ENCODE results near the gene PCBD2. TPM values are rescaled to one million over a fixed set of nuclear protein-coding genes. Genes with fewer than 3 reads are reported as not detected.
"Not testable (repeated sequence)": the region's sequence is repeated elsewhere in the genome, so short reads cannot be mapped to it uniquely, and the experiment has no call there.

The PCBD2 gene
- 10 to 100 TPM in 1 of 2 experiments, 1 to 10 TPM in 1; 9.6 to 10.5 TPM for total RNA-seq

DNA sequence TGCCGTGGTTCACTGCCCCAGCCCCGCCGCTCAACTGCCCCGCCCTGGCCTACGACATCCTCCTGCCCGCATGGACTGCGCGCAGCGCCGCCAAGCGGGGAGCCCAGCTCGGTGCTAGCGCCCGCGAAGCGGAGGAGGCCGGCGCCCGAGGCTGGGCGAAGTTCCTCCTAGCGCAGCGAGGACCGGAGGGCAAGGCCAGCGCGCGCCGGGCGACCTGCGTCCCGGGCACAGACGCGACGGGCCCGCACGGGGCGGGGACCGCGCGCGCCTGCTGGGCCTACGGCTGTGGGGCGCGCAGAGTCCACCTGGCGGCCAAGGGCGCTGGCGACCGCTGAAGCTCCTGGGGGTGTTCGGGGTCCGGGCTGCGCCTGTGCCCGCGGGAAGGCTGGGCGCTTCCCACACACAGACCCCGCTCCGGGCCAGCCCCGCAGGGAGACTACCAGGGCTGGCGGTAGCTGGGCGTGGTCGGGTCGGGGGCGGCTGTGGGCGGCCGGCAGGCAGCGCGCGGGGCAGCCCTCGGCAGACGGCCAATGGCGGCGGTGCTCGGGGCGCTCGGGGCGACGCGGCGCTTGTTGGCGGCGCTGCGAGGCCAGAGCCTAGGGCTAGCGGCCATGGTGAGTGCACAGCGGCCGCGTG, at the start of gene PCBD2:
Gene PCBD2, plus strand, starts transcription at position 522 of the 636 bp plus-strand sequence. Its CDS starts 9 bp downstream, at position 531.
- Mint-ChIP-seq H3K4me3 (peak within 1 kb of the TSS; percentile 98), H3K27ac (peak within 1 kb of the TSS; percentile 99), H3K36me3 (ENCODE audit: low read depth) (peaks cover 6% of the 10 kb centered on the region), H3K9me3 (no peaks in the 10 kb centered on the region), H3K27me3 (ENCODE audit: low read depth) (no peaks in the 10 kb centered on the region), H3K4me1 (ENCODE audit: low read depth) (peaks cover 17% of the 10 kb centered on the region)
- intact Hi-C loops (cut with micrococcal nuclease), result loop anchor here (1.0 to 10.0 kb wide), 16 partner anchors 16 to 727 kb away; partner anchors contain the start of genes C5orf24, CAMLG, DDX46 and JADE2
- CTCF ChIA-PET, result interaction anchor here (0.6 to 3.1 kb wide), 27 partner anchors 9 to 755 kb away, joined by 3 to 16 read pairs (median 5); partner anchors contain the start of genes C5orf24, CAMLG, DDX46 and TXNDC15
- peak; percentile 95 for DNase-seq

GRCh38 chr5:134856465-134856864, 48.5 kb upstream of the PCBD2 start:
- Mint-ChIP-seq H3K36me3 (ENCODE audit: low read depth) (peaks cover 20% of the 10 kb centered on the region), H3K4me1 (ENCODE audit: low read depth) (peaks cover 10% of the 10 kb centered on the region)
- intact Hi-C loops (cut with micrococcal nuclease); H3K27ac Mint-ChIP-seq; CTCF ChIA-PET; DNase-seq; H3K9me3 Mint-ChIP-seq; H3K27me3 Mint-ChIP-seq (ENCODE audit: low read depth); H3K4me3 Mint-ChIP-seq: not testable (repeated sequence)

- Mint-ChIP-seq H3K4me1 (ENCODE audit: low read depth) (peaks cover 5% of the 10 kb centered on the region), H3K9me3 (no peaks in the 10 kb centered on the region), H3K27me3 (ENCODE audit: low read depth) (no peaks in the 10 kb centered on the region), H3K36me3 (ENCODE audit: low read depth) (peaks cover 17% of the 10 kb centered on the region), H3K27ac (no peak overlapping the region), H3K4me3 (no peak overlapping the region)
- DNase-seq, result no peak
- intact Hi-C loops (cut with micrococcal nuclease), result no loop called here
- CTCF ChIA-PET, result interaction anchor here (0.6 to 1.0 kb wide), 2 partner anchors 8 to 23 kb away, joined by 4 read pairs; no protein-coding TSS in a partner anchor
Measured at GRCh38 chr5:134857401-134857800, 47.5 kb upstream of the PCBD2 start.

GRCh38 chr5:134864707-134865106, 40.2 kb upstream of the PCBD2 start:
- no peaks in the 10 kb centered on the region for H3K9me3 Mint-ChIP-seq
- no peaks in the 10 kb centered on the region for H3K27me3 Mint-ChIP-seq (ENCODE audit: low read depth)
- H3K27ac Mint-ChIP-seq, result no peak overlapping the region
- H3K4me3 Mint-ChIP-seq, result no peak overlapping the region
- H3K4me1 Mint-ChIP-seq (ENCODE audit: low read depth), result no peaks in the 10 kb centered on the region
- no peak for DNase-seq
- H3K36me3 Mint-ChIP-seq (ENCODE audit: low read depth), result peaks cover 1% of the 10 kb centered on the region
- CTCF ChIA-PET, result interaction anchor here (1.1 to 2.3 kb wide), 2 partner anchors 10 to 40 kb away, joined by 3 to 6 read pairs; partner anchors contain the start of gene PCBD2
- intact Hi-C loops (cut with micrococcal nuclease), result no loop called here

DNA sequence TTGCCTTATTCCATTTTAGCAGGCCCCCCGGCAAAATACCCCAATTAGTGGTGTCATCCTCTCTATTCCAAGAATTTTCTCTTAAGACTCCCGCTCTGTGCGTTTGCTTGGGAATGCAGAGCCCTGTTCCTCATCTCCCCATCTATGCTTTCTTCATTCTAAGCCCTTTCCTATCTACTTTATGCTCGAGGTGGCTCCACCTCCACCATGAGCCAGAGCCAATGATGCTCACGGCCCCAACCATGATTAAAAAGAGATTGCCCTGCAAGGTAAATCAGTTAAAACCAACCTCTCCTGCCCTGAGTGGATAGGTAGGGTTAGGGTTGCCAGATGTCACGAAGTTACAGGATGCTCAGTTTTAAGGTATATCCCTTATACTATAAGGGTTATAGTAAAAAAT, 31.4 kb upstream of the PCBD2 start:
- no peaks in the 10 kb centered on the region for H3K27me3 Mint-ChIP-seq (ENCODE audit: low read depth)
- H3K36me3 Mint-ChIP-seq (ENCODE audit: low read depth), result peaks cover 3% of the 10 kb centered on the region
- H3K4me3 Mint-ChIP-seq, result peak overlapping the region; percentile 13
- H3K4me1 Mint-ChIP-seq (ENCODE audit: low read depth), result peaks cover 27% of the 10 kb centered on the region
- H3K9me3 Mint-ChIP-seq, result no peaks in the 10 kb centered on the region
- CTCF ChIA-PET, result interaction anchor here (0.7 to 3.2 kb wide), 5 partner anchors 19 to 31 kb away, joined by 3 to 16 read pairs (median 4); partner anchors contain the start of gene PCBD2
- DNase-seq, result peak; percentile 50
- peak overlapping the region; percentile 92 for H3K27ac Mint-ChIP-seq
- intact Hi-C loops (cut with micrococcal nuclease), result loop anchor here (1.0 kb wide), 1 partner anchor 135 kb away; the partner anchor contains the start of gene CAMLG

DNA sequence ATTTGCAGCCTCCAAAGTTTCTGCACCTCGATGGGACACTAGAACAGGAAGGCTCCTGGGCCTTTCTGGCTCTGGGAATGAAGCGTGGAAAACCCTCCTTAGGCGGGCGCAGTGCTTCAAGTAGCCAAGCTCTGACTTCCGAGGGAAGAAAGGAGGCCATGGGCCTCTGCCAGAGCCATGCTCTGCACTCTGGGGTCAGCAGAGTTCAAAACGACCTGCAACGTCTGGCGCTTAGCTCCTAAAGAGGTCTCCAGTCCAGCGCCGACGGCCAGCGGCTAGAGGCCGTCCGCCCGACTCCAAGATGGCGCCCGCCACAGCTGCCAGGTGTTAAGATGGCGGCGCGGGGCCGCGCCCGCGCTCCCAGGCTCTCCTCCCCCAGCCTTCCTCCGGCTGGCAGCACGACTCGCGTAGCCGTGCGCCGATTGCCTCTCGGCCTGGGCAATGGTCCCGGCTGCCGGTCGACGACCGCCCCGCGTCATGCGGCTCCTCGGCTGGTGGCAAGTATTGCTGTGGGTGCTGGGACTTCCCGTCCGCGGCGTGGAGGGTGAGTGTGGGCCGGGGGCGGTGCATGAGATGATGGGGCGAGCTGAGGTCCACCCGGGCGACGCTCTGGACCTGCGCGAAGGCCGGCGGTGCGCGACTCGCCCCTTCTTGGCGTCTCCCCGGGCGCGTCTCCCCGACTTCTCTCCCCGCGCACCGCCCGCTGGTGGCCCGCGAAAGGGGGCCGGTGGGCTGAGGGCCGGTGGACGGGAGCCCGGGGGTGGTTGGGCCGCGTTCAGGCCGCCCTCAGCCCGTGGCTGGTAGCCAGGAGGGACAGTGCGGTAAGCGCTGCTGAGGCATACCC, 30.7 kb upstream of the PCBD2 start, which contains the start of gene TXNDC15:
Gene TXNDC15, plus strand, starts transcription at position 385 of the 844 bp plus-strand sequence. Its CDS starts 57 bp downstream, at position 442.
- Mint-ChIP-seq H3K27me3 (ENCODE audit: low read depth) (no peaks in the 10 kb centered on the region), H3K4me3 (peak within 1 kb of the TSS; percentile 89), H3K4me1 (ENCODE audit: low read depth) (peaks cover 30% of the 10 kb centered on the region), H3K9me3 (no peaks in the 10 kb centered on the region), H3K27ac (peak within 1 kb of the TSS; percentile 92), H3K36me3 (ENCODE audit: low read depth) (peaks cover 3% of the 10 kb centered on the region)
- intact Hi-C loops (cut with micrococcal nuclease), result loop anchor here (1.0 to 2.0 kb wide), 5 partner anchors 29 to 647 kb away; partner anchors contain the start of genes C5orf24, CAMLG, DDX46 and PPP2CA
- CTCF ChIA-PET, result interaction anchor here (0.6 to 3.2 kb wide), 4 partner anchors 19 to 124 kb away, joined by 3 to 16 read pairs (median 4); partner anchors contain the start of gene PCBD2
- DNase-seq, result peak; percentile 84

GRCh38 chr5:134874831-134875655, 29.9 kb upstream of the PCBD2 start:
- Mint-ChIP-seq H3K4me3 (peak overlapping the region; percentile 89), H3K27me3 (ENCODE audit: low read depth) (no peaks in the 10 kb centered on the region), H3K36me3 (ENCODE audit: low read depth) (peaks cover 3% of the 10 kb centered on the region), H3K9me3 (no peaks in the 10 kb centered on the region), H3K27ac (peak overlapping the region; percentile 92), H3K4me1 (ENCODE audit: low read depth) (peaks cover 36% of the 10 kb centered on the region)
- DNase-seq, result peak; percentile 57
- intact Hi-C loops (cut with micrococcal nuclease), result loop anchor here (1.0 to 2.0 kb wide), 7 partner anchors 29 to 648 kb away; partner anchors contain the start of genes C5orf24, DDX46, PPP2CA and SEC24A
- CTCF ChIA-PET, result interaction anchor here (1.1 to 3.2 kb wide), 2 partner anchors 11 to 29 kb away, joined by 3 to 16 read pairs; partner anchors contain the start of gene PCBD2

DNA sequence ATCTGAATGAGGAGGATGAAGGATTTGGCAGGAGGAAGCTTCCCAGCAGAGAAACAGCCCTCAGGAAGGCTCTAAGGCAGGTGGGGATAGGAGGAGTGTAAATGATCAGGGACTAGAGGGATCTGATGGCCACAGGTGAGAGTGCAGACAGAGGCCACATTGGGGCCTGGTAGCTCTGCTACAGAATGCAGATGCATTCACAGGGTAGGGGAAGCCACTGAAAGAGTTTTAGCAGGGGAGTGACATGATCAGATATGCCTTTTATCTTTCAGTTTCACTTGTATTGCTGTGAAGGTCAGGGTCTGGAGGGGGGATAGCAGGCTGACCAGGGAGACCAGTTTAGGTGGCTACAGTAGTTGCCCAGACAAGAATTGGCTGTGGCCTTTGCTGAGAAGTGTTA, 27.8 kb upstream of the PCBD2 start:
- Mint-ChIP-seq H3K27me3 (ENCODE audit: low read depth) (no peaks in the 10 kb centered on the region), H3K36me3 (ENCODE audit: low read depth) (peaks cover 3% of the 10 kb centered on the region), H3K9me3 (no peaks in the 10 kb centered on the region), H3K27ac (peak overlapping the region; percentile 2), H3K4me1 (ENCODE audit: low read depth) (peaks cover 41% of the 10 kb centered on the region), H3K4me3 (no peak overlapping the region)
- CTCF ChIA-PET, result no interaction called here
- intact Hi-C loops (cut with micrococcal nuclease), result no loop called here
- DNase-seq, result no peak

GRCh38 chr5:134878403-134878802, 26.5 kb upstream of the PCBD2 start:
- H3K27me3 Mint-ChIP-seq (ENCODE audit: low read depth), result no peaks in the 10 kb centered on the region
- no peak overlapping the region for H3K4me3 Mint-ChIP-seq
- H3K27ac Mint-ChIP-seq, result no peak overlapping the region
- CTCF ChIA-PET, result interaction anchor here (0.7 kb wide), 1 partner anchor 32 kb away, joined by 3 read pairs; no protein-coding TSS in a partner anchor
- no peaks in the 10 kb centered on the region for H3K9me3 Mint-ChIP-seq
- no peak for DNase-seq
- peaks cover 40% of the 10 kb centered on the region for H3K4me1 Mint-ChIP-seq (ENCODE audit: low read depth)
- intact Hi-C loops (cut with micrococcal nuclease), result no loop called here
- H3K36me3 Mint-ChIP-seq (ENCODE audit: low read depth), result peaks cover 3% of the 10 kb centered on the region

DNA sequence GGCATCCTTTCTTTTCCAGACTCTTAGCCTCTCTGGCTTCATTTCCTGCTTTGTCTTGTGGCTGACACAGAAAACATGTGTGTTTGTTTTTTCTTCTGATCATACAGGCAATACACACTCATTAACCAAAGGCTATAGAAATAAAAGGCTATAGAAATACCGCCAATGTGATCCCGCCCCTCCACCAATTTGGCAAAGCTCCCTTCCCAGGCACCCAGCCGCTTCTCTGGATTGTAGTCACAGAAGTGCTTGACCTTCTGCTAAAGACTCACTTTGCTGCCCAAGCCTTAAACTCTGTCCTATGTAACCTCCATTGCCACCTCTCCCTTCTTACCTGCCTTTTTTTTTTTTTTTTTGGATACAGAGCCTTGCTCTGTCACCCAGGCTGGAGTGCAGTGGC, 25.5 kb upstream of the PCBD2 start:
- Mint-ChIP-seq H3K27ac (no peak overlapping the region), H3K36me3 (ENCODE audit: low read depth) (peaks cover 3% of the 10 kb centered on the region), H3K4me1 (ENCODE audit: low read depth) (peaks cover 38% of the 10 kb centered on the region), H3K9me3 (no peaks in the 10 kb centered on the region), H3K27me3 (ENCODE audit: low read depth) (no peaks in the 10 kb centered on the region), H3K4me3 (no peak overlapping the region)
- CTCF ChIA-PET, result interaction anchor here (1.0 kb wide), 1 partner anchor 22 kb away, joined by 4 read pairs; no protein-coding TSS in a partner anchor
- no peak for DNase-seq
- intact Hi-C loops (cut with micrococcal nuclease), result no loop called here

DNA sequence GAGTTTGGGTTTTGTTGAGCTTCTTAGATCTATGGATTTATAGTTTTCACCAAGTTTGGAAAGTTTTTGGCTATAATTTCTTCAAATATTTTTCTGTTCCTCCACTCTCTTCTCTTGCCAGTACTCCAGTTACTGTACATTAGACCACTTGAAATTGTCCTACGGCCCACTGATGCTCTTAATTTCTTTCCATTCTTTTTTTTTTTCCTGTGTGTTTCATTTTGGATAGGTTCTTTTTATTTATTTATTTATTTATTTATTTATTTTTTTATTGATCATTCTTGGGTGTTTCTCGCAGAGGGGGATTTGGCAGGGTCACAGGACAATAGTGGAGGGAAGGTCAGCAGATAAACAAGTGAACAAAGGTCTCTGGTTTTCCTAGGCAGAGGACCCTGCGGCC, 24.0 kb upstream of the PCBD2 start:
- peaks cover 35% of the 10 kb centered on the region for H3K4me1 Mint-ChIP-seq (ENCODE audit: low read depth)
- H3K9me3 Mint-ChIP-seq; H3K27me3 Mint-ChIP-seq (ENCODE audit: low read depth); H3K4me3 Mint-ChIP-seq; H3K27ac Mint-ChIP-seq; intact Hi-C loops (cut with micrococcal nuclease); H3K36me3 Mint-ChIP-seq (ENCODE audit: low read depth); DNase-seq: not testable (repeated sequence)
- CTCF ChIA-PET, result interaction anchor here (0.5 to 0.9 kb wide), 2 partner anchors 21 to 167 kb away, joined by 3 to 4 read pairs; no protein-coding TSS in a partner anchor

Measured in activated naive CD4-positive, alpha-beta T cell treated with anti-CD3 and anti-CD28 coated beads for 36 hours (primary cell).